Endothelial cell (in vitro differentiated cells): ENCODE measurements around the gene EPB42. TPM values are rescaled to one million over a fixed set of nuclear protein-coding genes. Genes with fewer than 3 reads are reported as not detected.

Experiments used
- DNase-seq: peaks from one replicate; pipeline ENCODE4 v3.0.0; 2021; ENCODE audit warnings: low spot score
- H3K27ac Mint-ChIP-seq: one replicate; pipeline ENCODE4 v1.8.0; 2021; ENCODE audit warnings: mixed read lengths, inconsistent platforms; ENCODE audit not compliant: unreplicated experiment
- H3K27me3 Mint-ChIP-seq: one replicate; pipeline ENCODE4 v1.8.0; 2021; ENCODE audit warnings: mild to moderate bottlenecking, moderate library complexity, mixed read lengths, inconsistent platforms; ENCODE audit not compliant: unreplicated experiment
- H3K36me3 Mint-ChIP-seq: one replicate; pipeline ENCODE4 v1.8.0; 2021; ENCODE audit warnings: mild to moderate bottlenecking, low read depth, mixed read lengths, inconsistent platforms; ENCODE audit not compliant: unreplicated experiment
- H3K4me1 Mint-ChIP-seq: one replicate; pipeline ENCODE4 v1.8.0; 2021; ENCODE audit warnings: mild to moderate bottlenecking, mixed read lengths, inconsistent platforms; ENCODE audit not compliant: unreplicated experiment
- H3K4me3 Mint-ChIP-seq: one replicate; pipeline ENCODE4 v1.8.0; 2021; ENCODE audit warnings: mild to moderate bottlenecking, mixed read lengths, inconsistent platforms; ENCODE audit not compliant: unreplicated experiment
- H3K9me3 Mint-ChIP-seq: one replicate; pipeline ENCODE4 v1.8.0; 2021; ENCODE audit warnings: mixed read lengths, inconsistent platforms; ENCODE audit not compliant: unreplicated experiment
- total RNA-seq: library from RNA; stranded (reverse); fragmentation: NEBNext Ultra II Directional; extraction: Animal tissue kit (Norgen Biotek cat#: 25700); gene quantifications from one replicate; pipeline ENCODE4 v1.2.1, GENCODE V29; 2021; ENCODE audit not compliant: unreplicated experiment
- TF ChIP-seq, protein P1 (sequence below): fragments of 200-600 bp; sonication (generic); IDR thresholded peaks from one replicate; pipeline ENCODE4 v1.5.0; 2021; ENCODE audit warnings: antibody characterized with exemption; ENCODE audit not compliant: unreplicated experiment

Gene EPB42
- total RNA-seq, 1 donor from 2014 or later: not detected

DNA sequence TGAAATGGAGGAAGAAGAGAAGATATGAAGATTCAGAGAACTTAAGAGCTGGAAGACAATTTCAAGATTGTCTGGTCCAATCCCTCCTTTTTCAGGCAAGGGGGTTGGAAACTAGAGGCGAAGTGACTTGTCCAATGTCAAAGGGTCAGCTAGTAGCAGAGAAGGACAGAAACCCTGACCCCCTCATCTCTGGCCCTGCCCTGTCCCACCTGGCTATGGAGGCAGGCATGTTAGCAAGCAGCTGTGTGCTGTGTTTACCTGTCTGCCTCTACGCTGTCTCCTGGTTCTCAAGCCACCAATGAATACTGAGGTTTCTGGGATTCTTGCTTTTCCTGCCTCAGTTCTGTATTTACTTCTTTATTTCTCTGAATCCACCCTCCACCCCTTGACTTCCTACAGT lies 45.6 kb upstream of the EPB42 start:
- H3K4me1 Mint-ChIP-seq: no peaks in the 10 kb centered on the region
- H3K27me3 Mint-ChIP-seq: peaks cover 9% of the 10 kb centered on the region
- no peak for DNase-seq
- no peak overlapping the region for H3K27ac Mint-ChIP-seq
- TF ChIP-seq, protein P1, sequence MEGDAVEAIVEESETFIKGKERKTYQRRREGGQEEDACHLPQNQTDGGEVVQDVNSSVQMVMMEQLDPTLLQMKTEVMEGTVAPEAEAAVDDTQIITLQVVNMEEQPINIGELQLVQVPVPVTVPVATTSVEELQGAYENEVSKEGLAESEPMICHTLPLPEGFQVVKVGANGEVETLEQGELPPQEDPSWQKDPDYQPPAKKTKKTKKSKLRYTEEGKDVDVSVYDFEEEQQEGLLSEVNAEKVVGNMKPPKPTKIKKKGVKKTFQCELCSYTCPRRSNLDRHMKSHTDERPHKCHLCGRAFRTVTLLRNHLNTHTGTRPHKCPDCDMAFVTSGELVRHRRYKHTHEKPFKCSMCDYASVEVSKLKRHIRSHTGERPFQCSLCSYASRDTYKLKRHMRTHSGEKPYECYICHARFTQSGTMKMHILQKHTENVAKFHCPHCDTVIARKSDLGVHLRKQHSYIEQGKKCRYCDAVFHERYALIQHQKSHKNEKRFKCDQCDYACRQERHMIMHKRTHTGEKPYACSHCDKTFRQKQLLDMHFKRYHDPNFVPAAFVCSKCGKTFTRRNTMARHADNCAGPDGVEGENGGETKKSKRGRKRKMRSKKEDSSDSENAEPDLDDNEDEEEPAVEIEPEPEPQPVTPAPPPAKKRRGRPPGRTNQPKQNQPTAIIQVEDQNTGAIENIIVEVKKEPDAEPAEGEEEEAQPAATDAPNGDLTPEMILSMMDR: no peak
- H3K9me3 Mint-ChIP-seq: no peaks in the 10 kb centered on the region
- H3K4me3 Mint-ChIP-seq: no peak overlapping the region
- no peaks in the 10 kb centered on the region for H3K36me3 Mint-ChIP-seq

DNA sequence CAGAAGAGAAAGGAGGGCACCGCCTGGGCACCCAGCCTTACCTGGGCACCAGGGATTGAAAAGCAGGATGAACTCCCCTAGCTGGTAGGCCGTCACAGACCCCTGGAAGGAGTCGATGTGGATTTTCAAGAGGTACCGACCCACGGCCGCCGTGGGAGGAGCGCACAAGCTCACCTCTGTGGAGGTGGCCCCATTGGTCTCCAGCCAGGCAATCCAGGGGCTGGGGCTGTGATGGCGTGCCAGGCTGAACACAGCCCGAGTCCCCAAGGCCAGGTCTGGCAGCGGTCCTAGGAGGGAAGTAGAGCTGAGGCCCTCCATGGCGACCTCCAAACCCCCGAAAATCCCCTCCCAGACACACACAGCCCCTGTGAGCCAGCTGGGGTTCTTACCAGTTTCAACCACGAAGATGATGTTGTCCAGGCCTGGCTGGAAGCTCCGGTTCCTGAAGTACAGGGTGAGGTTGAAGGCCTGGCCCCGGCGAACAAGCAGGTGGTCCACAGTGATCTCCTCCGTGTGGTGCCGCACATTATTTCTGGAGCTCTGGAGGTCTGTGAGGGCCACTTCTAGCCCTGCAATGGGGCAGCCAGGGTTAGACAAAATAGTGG lies 39.3 kb upstream of the EPB42 start:
- no peaks in the 10 kb centered on the region for H3K9me3 Mint-ChIP-seq
- no peaks in the 10 kb centered on the region for H3K36me3 Mint-ChIP-seq
- TF ChIP-seq, protein P1: no peak
- peaks cover 9% of the 10 kb centered on the region for H3K27me3 Mint-ChIP-seq
- no peak for DNase-seq
- no peaks in the 10 kb centered on the region for H3K4me1 Mint-ChIP-seq
- H3K27ac Mint-ChIP-seq: no peak overlapping the region
- H3K4me3 Mint-ChIP-seq: no peak overlapping the region

DNA sequence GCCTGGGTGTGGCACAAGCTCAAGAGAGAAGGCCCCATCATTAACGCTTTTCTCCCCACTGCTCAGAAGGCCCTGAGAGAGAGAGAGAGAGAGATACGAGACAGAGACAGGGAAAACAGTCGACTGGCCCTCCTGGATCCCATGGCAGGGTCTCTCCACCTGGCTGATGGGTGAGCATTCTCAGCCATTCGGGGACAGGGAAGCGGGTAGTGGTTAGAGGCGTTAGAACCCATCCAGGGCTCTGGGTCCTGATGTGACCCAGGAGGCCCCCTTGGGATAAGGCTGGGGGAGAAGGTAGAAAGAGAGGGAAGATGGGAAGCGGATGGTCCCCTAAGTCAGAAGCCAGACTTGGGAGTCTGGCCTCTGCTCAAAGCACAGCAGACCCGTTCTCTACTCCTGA lies 38.0 kb upstream of the EPB42 start:
- Mint-ChIP-seq H3K36me3 (peaks cover 4% of the 10 kb centered on the region), H3K4me1 (no peaks in the 10 kb centered on the region), H3K27ac (no peak overlapping the region), H3K27me3 (peaks cover 9% of the 10 kb centered on the region), H3K4me3 (no peak overlapping the region), H3K9me3 (no peaks in the 10 kb centered on the region)
- TF ChIP-seq, protein P1: no peak
- no peak for DNase-seq

DNA sequence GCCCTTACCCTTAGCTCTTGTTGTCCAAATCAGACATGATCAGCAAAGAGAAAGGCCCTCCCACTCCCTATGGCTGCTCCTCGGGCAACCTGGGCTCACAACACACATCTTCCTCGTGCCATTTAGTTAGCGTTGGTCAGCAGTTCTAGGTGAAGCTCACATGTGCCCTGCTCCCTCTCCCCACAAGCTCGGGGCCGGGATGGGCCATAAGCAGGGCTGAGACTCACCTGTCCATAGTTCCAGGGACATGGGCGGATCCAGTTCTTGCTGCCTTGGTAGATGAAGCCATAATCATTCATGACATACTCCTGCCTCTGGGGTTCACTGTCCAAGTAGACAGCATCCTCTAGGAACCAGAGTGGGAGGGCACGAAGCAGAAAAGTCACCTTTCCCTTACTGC lies 35.5 kb upstream of the EPB42 start:
- TF ChIP-seq, protein P1: no peak
- Mint-ChIP-seq H3K27ac (no peak overlapping the region), H3K27me3 (peaks cover 8% of the 10 kb centered on the region), H3K36me3 (peaks cover 4% of the 10 kb centered on the region), H3K9me3 (no peaks in the 10 kb centered on the region), H3K4me3 (no peak overlapping the region), H3K4me1 (no peaks in the 10 kb centered on the region)
- no peak for DNase-seq

DNA sequence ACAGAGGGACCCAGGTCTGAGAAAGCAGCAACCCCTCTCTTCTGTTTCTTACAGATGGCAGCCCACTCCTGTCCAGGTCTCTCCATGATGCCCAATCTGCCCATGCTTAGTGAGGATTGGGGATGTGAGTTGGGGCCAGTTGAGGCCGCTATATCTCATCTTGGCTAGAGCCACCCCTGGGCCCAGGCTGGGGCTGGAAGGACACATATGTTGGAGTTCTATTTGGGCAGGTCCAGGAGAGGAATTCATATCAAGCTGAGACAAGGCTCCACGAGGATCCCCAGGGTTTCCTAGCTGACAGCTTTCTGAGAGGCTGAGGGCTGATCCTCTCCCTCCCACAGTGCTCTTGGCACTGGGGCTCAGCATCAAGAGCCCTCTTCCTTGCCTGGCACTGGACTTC lies 34.6 kb upstream of the EPB42 start:
- no peak overlapping the region for H3K4me3 Mint-ChIP-seq
- peaks cover 4% of the 10 kb centered on the region for H3K36me3 Mint-ChIP-seq
- H3K9me3 Mint-ChIP-seq: no peaks in the 10 kb centered on the region
- no peak overlapping the region for H3K27ac Mint-ChIP-seq
- no peaks in the 10 kb centered on the region for H3K4me1 Mint-ChIP-seq
- H3K27me3 Mint-ChIP-seq: peaks cover 8% of the 10 kb centered on the region
- TF ChIP-seq, protein P1: no peak
- DNase-seq: no peak
